Activated gamma-delta T cell treated with anti-CD3 and anti-CD28 coated beads, Interleukin-2, amount 50 U/mL, for 16 hours (primary cell): ENCODE results near the gene CAPZA2.
"Not testable (repeated sequence)": the region's sequence is repeated elsewhere in the genome, so short reads cannot be mapped to it uniquely, and the experiment has no call there.

Experiments used
- DNase-seq: peaks from one replicate; pipeline ENCODE4 v3.0.0-alpha.2; 2020; ENCODE audit warnings: low read depth

Gene CAPZA2

GRCh38 chr7:116862234-116862950, at the start of gene CAPZA2:
Gene CAPZA2, plus strand, starts transcription at chr7:116862587. Its CDS starts 25 bp downstream, at chr7:116862612.
- DNase-seq, result peak; percentile 91

DNA sequence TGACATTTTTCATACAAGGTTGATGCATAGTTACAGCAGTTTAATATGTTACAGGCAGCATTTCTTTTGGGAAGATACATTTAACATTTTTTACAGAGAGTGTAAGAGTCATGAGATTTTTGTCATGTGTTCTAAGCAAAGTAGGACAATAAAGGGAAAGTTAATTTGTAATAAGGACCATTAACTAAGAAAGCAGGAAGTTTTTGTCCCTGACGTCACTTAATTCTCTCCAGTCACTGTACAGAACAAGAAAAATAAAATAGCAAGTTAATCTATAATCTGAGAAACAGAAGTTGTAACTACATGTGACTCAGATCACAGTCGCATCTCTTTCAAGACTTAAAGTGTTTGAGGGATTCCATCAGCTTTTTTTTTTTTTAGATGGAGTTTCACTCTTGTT, 49.5 kb upstream of the CAPZA2 start:
- no peak for DNase-seq

- not testable (repeated sequence) for DNase-seq
Observed at GRCh38 chr7:116813371-116813770, 49.0 kb upstream of the CAPZA2 start.

GRCh38 chr7:116815041-116815440, 47.3 kb upstream of the CAPZA2 start:
- DNase-seq, result no peak

DNA sequence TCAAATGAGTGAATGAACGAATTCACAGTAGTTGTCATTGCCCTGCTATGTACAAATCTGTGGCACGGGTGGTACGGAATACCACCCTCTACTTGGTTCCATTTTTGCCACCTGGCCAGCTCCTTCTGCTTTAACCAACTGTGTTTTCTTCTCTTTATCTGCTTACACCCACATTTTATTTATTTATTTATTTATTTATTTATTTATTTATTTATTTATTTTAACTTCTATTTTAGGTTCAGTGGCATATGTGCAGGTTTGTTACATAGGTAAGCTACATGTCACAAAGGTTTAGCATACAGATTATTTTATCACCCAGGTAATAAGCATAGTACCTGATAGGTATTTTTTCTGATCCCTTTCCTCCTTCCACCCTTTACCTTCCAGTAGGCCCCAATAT, 42.2 kb upstream of the CAPZA2 start:
- DNase-seq, result no peak

GRCh38 chr7:116821647-116822046, 40.7 kb upstream of the CAPZA2 start:
- not testable (repeated sequence) for DNase-seq

GRCh38 chr7:116824449-116824848, 37.9 kb upstream of the CAPZA2 start:
- DNase-seq, result no peak

GRCh38 chr7:116828281-116828680, 34.1 kb upstream of the CAPZA2 start:
- DNase-seq, result no peak

DNA sequence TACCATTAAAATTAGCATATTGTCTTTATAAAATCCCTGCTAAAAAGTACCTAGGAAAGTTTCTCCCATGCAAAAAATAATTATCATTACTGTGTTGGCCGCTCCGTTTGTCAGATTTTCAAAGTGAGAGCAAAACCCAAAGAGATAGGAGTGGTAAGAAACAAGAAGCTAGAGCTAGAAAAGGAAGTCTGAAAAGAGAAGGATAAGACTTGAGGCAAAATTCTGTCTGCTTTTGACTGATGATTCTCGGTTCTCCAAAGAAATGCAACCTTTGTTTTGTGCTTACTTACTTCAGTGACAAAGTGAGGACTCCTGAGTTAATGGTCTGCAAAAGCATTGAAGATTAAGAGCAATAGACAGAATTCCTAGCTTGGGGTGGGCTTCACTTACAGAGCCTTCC, 33.3 kb upstream of the CAPZA2 start:
- DNase-seq, result no peak

DNA sequence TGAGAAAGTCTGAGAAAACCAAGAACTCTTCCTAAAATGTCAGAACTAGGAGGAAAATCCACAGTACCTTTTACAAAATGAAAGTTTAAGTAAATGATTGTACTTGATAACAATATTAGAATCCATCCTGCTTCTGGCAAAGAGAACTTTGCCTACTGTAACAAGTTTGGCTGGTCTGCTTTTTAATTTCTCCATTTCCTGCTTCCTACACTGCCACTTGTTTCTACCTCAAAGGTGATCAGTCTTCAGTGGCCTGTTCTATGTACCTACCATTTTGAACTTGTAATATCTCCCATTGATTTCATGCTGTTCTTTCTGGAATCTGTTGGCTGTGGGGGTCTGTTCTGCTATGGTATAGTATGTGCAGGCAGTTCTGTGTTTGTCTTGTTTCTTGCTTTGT, 32.9 kb upstream of the CAPZA2 start:
- DNase-seq, result no peak

DNA sequence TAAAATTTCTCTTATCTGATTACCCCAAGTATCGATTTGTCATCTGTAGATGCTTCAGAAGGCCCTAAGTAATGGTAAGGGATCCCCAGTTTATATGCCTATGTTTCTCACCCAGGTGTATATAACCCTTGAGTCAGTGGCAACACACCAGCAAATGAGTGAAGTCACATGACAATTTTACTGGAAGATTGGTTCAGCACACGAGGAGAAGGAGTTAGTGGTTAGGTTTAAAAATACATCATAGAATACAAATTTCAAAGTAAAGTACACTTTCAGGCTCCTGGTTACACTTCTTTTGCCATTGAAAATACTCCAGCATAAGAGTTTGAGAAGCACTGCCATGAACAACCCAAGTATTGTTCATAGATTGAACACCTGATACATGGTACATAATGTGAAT, 29.7 kb upstream of the CAPZA2 start:
- DNase-seq, result no peak

DNA sequence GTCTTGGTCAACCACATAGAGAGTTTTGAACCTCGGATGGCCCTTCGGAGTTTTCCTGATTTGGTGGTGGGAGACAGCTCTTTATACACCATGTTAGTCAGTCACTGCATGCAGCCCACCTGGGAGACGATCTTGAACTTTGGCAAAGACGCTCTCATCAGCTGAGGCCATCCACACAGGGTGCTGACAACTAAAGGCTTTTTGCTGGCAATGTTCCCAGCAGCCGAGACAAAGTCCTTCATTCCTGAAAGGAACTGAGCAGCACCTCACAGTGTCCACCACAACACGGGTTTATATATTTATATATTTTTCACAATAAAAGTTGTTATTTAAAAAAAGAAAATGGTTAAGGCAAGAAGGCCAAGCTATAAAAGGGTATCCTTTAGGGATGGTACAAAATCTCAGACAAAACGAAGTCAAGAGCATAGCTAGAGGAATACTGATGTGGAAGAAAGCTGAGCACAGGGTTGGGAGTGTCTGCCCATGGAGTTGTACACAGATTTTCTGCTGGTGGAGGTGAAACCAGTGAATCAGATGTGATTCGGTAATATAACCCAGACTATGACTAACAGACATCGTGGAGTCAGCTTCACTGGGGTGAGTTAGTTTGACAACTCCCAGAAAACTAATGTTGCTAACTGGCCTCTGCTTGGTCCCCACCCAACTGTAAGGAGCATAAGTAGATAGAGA, 27.4 kb upstream of the CAPZA2 start:
- DNase-seq, result no peak

- DNase-seq, result no peak
Observed at GRCh38 chr7:116836048-116836447, 26.3 kb upstream of the CAPZA2 start.

DNA sequence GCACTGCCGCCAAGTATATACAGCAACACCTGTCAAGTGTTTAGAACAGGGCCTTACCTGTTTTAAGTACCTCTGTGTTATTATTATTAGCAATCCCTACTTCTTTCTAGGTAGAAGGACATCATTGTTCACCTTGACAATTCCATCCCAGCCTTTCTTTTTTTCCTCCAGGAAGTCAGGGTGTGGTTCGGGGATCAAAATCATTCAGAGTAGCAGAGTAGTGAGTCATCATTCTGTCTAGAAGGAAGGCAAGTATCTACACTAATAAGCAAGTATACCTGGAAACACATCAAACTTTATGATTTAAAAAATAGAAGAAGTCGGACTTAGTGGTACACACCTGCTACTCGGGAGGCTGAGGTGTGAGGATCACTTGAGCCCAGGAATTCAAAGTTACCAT, 25.5 kb upstream of the CAPZA2 start:
- no peak for DNase-seq

DNA sequence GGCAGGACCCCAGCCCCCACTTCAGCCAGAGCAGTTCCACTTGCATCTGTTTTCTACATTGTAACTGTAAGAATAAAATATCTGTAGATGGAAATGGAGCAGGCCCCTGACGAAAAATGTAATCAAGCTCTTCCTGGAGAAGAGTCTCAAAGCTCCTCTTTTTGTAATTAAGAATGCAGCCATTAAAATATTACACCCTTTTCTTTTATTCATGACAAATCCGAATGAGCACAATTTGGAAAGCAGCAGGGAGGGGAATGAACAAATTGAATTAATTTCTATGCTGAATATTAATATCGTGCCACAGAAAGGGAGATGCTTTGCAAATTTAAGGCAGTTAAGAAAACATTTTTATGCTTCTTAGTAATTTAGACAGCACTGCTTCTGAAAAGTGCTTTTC, 24.8 kb upstream of the CAPZA2 start:
- DNase-seq, result no peak

DNA sequence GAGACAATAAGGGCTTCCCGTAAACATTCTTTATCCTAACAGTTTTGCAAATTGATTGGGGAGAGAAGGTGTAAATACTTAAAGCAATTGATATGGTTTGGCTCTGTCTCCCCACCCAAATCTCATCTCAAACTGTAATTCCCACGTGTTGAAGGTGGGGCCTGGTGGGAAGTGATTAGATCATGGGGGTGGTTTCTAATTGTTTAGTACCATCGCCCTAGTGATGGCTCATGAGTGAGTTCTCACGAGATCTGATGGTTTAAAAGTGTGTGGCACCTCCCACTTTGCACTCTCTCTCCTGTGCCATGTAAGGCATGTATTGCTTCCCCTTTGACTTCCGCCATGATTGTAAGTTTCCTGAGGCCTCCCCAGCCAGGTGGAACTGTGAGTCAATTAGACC, 22.1 kb upstream of the CAPZA2 start:
- no peak for DNase-seq

DNA sequence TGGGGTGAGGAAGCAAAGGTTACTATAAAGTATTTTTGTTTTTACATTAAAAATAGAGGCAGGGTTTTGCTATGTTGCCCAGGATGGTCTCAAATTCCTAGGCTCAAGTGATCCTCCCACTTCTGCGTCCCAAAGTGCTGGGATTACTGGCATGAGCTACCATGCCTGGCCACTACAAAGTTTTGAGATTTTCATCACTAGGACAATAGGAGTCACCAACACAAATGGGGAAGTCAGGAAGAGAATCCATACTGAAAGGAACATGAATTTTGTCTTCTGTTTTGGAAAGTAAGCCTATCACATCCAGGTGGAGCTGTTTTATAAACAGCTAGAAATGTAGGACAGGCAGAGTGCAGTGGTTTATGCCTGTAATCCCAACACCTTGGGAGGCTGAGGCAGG, 20.0 kb upstream of the CAPZA2 start:
- DNase-seq, result no peak

DNA sequence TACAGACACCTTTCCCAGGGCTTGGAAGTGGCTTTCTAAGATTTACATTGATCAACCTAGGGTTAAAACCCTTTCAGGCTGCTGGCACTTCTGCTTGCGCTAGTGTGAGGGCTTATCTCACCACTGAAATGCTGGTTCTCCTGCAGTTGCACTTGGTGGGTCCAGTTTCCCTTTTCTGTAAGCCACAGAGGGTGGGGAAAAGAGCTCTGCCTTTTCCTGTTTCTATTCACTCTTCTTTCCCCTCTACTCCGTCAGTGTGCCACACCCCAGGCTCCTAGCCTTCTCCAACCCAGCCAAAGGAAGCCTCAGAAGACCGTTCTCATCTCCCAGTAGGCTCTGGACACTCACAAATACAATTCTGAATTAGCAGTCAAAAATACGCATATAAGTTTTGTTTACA, 19.0 kb upstream of the CAPZA2 start:
- no peak for DNase-seq

- DNase-seq, result no peak
Observed at GRCh38 chr7:116851175-116851574, 11.2 kb upstream of the CAPZA2 start.

- no peak for DNase-seq
Observed at GRCh38 chr7:116851671-116852070, 10.7 kb upstream of the CAPZA2 start.

DNA sequence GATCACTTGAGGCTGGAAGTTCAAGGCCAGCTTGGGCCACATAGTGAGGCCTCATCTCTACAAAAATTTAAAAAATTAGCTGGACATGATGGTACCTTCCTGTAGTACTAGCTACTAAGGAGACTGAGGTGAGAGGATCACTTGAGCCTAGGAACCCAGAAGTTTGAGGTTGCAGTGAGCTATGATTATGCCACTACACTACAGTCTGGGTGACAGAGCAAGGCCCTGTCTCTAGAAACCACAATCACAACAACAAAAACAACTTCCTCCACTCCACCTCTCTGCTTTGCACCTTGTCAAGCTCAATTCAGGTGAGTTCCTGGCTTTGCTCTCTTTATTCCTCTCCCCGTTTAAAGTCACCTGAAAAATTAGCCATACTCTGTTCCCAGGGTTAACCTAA, 8.3 kb upstream of the CAPZA2 start:
- no peak for DNase-seq

DNA sequence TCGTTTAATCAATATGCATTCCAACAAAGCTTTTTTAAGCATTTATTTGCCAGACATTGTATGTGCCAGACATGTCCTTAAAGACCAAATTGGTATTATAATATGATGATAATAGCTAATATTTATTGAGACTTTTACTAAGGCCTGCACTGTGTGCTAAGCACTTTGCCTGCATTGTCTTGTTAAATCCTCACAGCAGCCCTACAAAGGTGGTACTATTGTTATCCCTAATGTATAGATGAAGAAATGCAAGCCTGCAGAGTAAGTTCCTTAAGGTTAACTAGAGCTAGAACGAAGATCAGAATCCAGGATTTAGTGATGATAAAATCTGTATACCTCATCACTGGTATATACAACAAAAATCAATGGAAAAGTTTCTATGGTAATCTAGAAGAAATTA, 5.3 kb upstream of the CAPZA2 start:
- DNase-seq, result no peak

GRCh38 chr7:116859323-116859722, 3.1 kb upstream of the CAPZA2 start:
- no peak for DNase-seq

DNA sequence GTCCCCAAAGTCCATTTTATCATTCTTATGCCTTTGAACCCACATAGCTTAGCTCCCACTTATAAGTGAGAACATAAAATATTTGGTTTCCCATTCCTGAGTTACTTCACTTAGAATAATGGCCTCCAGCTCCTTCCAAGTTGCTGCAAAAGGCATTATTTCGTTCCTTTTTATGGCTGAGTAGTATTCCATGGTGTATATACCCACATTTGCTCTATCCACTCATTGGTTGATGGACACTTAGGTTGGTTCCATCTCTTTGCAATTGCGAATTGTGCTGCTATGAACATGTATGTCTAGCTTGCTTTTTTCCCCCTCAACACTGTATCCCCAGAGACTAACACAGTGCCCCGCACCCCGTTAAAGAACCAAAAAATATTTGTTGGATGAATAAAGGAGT, 670 bp upstream of the CAPZA2 start:
- DNase-seq, result no peak
